HepG2 (cell line): ENCODE results near the gene WDCP. TPM values are rescaled to one million over a fixed set of nuclear protein-coding genes. Genes with fewer than 3 reads are reported as not detected.

ENCODE experiments used
- AKAP8 ChIP-seq: sonication (generic); formaldehyde crosslinking; IDR thresholded peaks from 2 replicates; pipeline ENCODE4 v1.5.1; 2020; ENCODE audit warnings: mild to moderate bottlenecking, missing genetic modification reagents
- ATF7 ChIP-seq, 2 experiments: fragments of 450-650 bp in 1 of 2; sonication (generic) in 1 of 2; formaldehyde crosslinking in 1 of 2; IDR thresholded peaks; 2 replicates each; pipeline versions ENCODE4 v1.4.0 to v1.6.1; 2016 to 2020; ENCODE audit warnings: antibody characterized with exemption in 1 of 2, mild to moderate bottlenecking in 1 of 2, missing genetic modification reagents in 1 of 2
- FOXA1 ChIP-seq, 2 experiments: fragments of 450-650 bp in 1 of 2; sonication (generic) in 1 of 2; formaldehyde crosslinking in 1 of 2; IDR thresholded peaks; 2 replicates each; pipeline versions ENCODE4 v1.4.0 to v1.6.1; 2016 to 2020; ENCODE audit warnings: missing genetic modification reagents in 1 of 2
- FOXO1 ChIP-seq: sonication (generic); formaldehyde crosslinking; IDR thresholded peaks from 2 replicates; pipeline ENCODE4 v1.4.0; 2020; ENCODE audit warnings: missing genetic modification reagents
- GTF2F1 ChIP-seq: fragments of 150-350 bp; IDR thresholded peaks from 2 replicates; pipeline ENCODE4 v1.6.1; 2014; ENCODE audit warnings: low read length
- HNRNPL ChIP-seq: fragments of 200-400 bp; formaldehyde crosslinking; IDR thresholded peaks from 2 replicates; pipeline ENCODE4 v1.6.1; 2017; ENCODE audit warnings: mild to moderate bottlenecking, low read depth, low read length
- HOXA5 ChIP-seq: sonication (generic); formaldehyde crosslinking; IDR thresholded peaks from 2 replicates; pipeline ENCODE4 v1.4.0; 2020; ENCODE audit warnings: missing genetic modification reagents
- HOXA9 ChIP-seq: sonication (generic); formaldehyde crosslinking; IDR thresholded peaks from 2 replicates; pipeline ENCODE4 v1.8.1; 2022; ENCODE audit warnings: missing genetic modification reagents, mild to moderate bottlenecking, moderate library complexity, borderline replicate concordance
- KAT2B ChIP-seq: fragments of 150-350 bp; IDR thresholded peaks from 2 replicates; pipeline ENCODE4 v1.6.1; 2014; ENCODE audit warnings: low read depth, low read length, borderline replicate concordance
- RAD21 ChIP-seq: fragments of 450-650 bp; formaldehyde crosslinking; IDR thresholded peaks from 2 replicates; pipeline ENCODE4 v1.5.0; 2020; ENCODE audit warnings: mild to moderate bottlenecking
- RARA ChIP-seq: IDR thresholded peaks from 2 replicates; pipeline ENCODE4 v1.6.1; 2016; ENCODE audit warnings: missing genetic modification reagents, missing compliant biosample characterization
- RBAK ChIP-seq: sonication (generic); formaldehyde crosslinking; IDR thresholded peaks from 2 replicates; pipeline ENCODE4 v1.5.1; 2020; ENCODE audit warnings: mild to moderate bottlenecking, missing genetic modification reagents
- SATB2 ChIP-seq: sonication (generic); formaldehyde crosslinking; IDR thresholded peaks from 2 replicates; pipeline ENCODE4 v1.5.0; 2020; ENCODE audit warnings: missing genetic modification reagents
- SSRP1 ChIP-seq: IDR thresholded peaks from 2 replicates; pipeline ENCODE4 v1.6.1; 2016; ENCODE audit warnings: control low read depth
- TCF12 ChIP-seq, 2 experiments: fragments of 450-650 bp in 1 of 2; sonication (generic) in 1 of 2; formaldehyde crosslinking in 1 of 2; IDR thresholded peaks; 2 replicates each; pipeline versions ENCODE4 v1.6.1 to v1.8.0; 2017 to 2022; ENCODE audit warnings: antibody characterized with exemption in 1 of 2, mild to moderate bottlenecking in 1 of 2, missing genetic modification reagents in 1 of 2, moderate library complexity in 1 of 2
- YEATS4 ChIP-seq: sonication (generic); formaldehyde crosslinking; IDR thresholded peaks from 2 replicates; pipeline ENCODE4 v1.4.0; 2020; ENCODE audit warnings: missing genetic modification reagents, borderline replicate concordance
- YY1 ChIP-seq: IDR thresholded peaks from 2 replicates; pipeline ENCODE4 v1.6.1; 2011; ENCODE audit warnings: low read length, low read depth, moderate library complexity, mild to moderate bottlenecking; ENCODE audit not compliant: insufficient read depth, insufficient replicate concordance
- ZC3H13 ChIP-seq: sonication (generic); formaldehyde crosslinking; IDR thresholded peaks from 2 replicates; pipeline ENCODE4 v1.8.1; 2023; ENCODE audit warnings: mild to moderate bottlenecking, missing genetic modification reagents, moderate library complexity
- ZNF274 ChIP-seq: sonication (generic); formaldehyde crosslinking; IDR thresholded peaks from 2 replicates; pipeline ENCODE4 v1.5.1; 2020; ENCODE audit warnings: mild to moderate bottlenecking, missing genetic modification reagents
- ZNF362 ChIP-seq: sonication (generic); formaldehyde crosslinking; IDR thresholded peaks from 2 replicates; pipeline ENCODE4 v1.4.0; 2020; ENCODE audit warnings: missing genetic modification reagents, mild to moderate bottlenecking, borderline replicate concordance
- ZNF484 ChIP-seq: sonication (generic); formaldehyde crosslinking; IDR thresholded peaks from 2 replicates; pipeline ENCODE4 v1.5.1; 2020; ENCODE audit warnings: mild to moderate bottlenecking, low read depth, missing genetic modification reagents, borderline replicate concordance
- ZNF670 ChIP-seq: sonication (generic); formaldehyde crosslinking; IDR thresholded peaks from 2 replicates; pipeline ENCODE4 v1.8.0; 2022; ENCODE audit warnings: mild to moderate bottlenecking, missing genetic modification reagents, borderline replicate concordance
- ZNF703 ChIP-seq: sonication (generic); formaldehyde crosslinking; IDR thresholded peaks from 2 replicates; pipeline ENCODE4 v1.5.1; 2020; ENCODE audit warnings: missing genetic modification reagents, mild to moderate bottlenecking, moderate library complexity, borderline replicate concordance
- ZSCAN29 ChIP-seq: sonication (generic); formaldehyde crosslinking; conservative IDR thresholded peaks from 2 replicates; pipeline ENCODE4 v1.4.0; 2020; ENCODE audit warnings: mild to moderate bottlenecking, missing genetic modification reagents
- polyA plus RNA-seq, 8 experiments: library from polyadenylated mRNA; depleted of rRNA in 3 of 8; stranded (reverse) in 7 of 8; unstranded in 1 of 8; fragments of >200 nt; fragmentation: Illumina TruSeq in 4 of 8; extraction: Trizol in 4 of 8; gene quantifications; 2 replicates each; pipeline versions ENCODE4 v1.2.1 to v1.2.3, GENCODE V29; 2011 to 2016; ENCODE audit warnings: low read depth in 4 of 8, missing spikeins in 1 of 8, mixed read lengths in 1 of 8; ENCODE audit not compliant: insufficient read depth in 1 of 8
- total RNA-seq, 5 experiments: library from RNA; depleted of rRNA; stranded (reverse); fragments of >200 nt; fragmentation: Illumina TruSeq; extraction: Trizol; gene quantifications; 2 replicates each; pipeline ENCODE4 v1.2.3, GENCODE V29; 2016; ENCODE audit warnings: low read depth in 1 of 5
- TF ChIP-seq, protein P1 (sequence below): sonication (generic); formaldehyde crosslinking; IDR thresholded peaks from 2 replicates; pipeline ENCODE4 v1.8.1; 2023; ENCODE audit warnings: mild to moderate bottlenecking, inconsistent platforms, moderate library complexity, missing genetic modification reagents, borderline replicate concordance
- TF ChIP-seq, protein P2 (sequence below): sonication (generic); formaldehyde crosslinking; IDR thresholded peaks from 2 replicates; pipeline ENCODE4 v1.5.0; 2020; ENCODE audit warnings: missing genetic modification reagents, mild to moderate bottlenecking, borderline replicate concordance

WDCP gene
- total and polyA plus RNA-seq, 2 of the 13 experiments (the other 11 are each of a cell fraction or from before 2014, with no cell fraction given) = 17.4 to 22.6 TPM

- TF ChIP-seq ATF7 (IDR thresholded peaks at IDR 0.05) (peak; percentile 57; the same call in 1 of the 2 replicates), ATF7 (CRISPR knock-in tag; IDR thresholded peaks at IDR 0.05) (peak; percentile 92), HOXA9 (CRISPR knock-in tag) (no peak), ZNF670 (CRISPR knock-in tag) (0 out of 2 replicates have a peak, but pooled peaks have one; percentile 70), HNRNPL (peak; percentile 71; the same call in 1 of the 2 replicates), SATB2 (CRISPR knock-in tag) (no peak), RAD21 (CRISPR knock-in tag) (peak; percentile 55), ZNF484 (CRISPR knock-in tag) (no peak), GTF2F1 (peak; percentile 75; the same call in 1 of the 2 replicates), YY1 (peak; percentile 88), ZNF274 (CRISPR knock-in tag) (peak; percentile 95), AKAP8 (no peak), YEATS4 (CRISPR knock-in tag) (peak; percentile 96), TCF12 (IDR thresholded peaks at IDR 0.05) (no peak), TCF12 (CRISPR knock-in tag; IDR thresholded peaks at IDR 0.05) (peak; percentile 88), ZSCAN29 (CRISPR knock-in tag) (peak; percentile 96), HOXA5 (peak; percentile 95), RARA (CRISPR knock-in tag) (no peak), FOXO1 (CRISPR knock-in tag) (peak; percentile 86), KAT2B (no peak; the same call in 1 of the 2 replicates), RBAK (CRISPR knock-in tag) (0 out of 2 replicates have a peak, but pooled peaks have one; percentile 71), SSRP1 (peak; percentile 95), ZNF703 (CRISPR knock-in tag) (no peak), FOXA1 (IDR thresholded peaks at IDR 0.05) (no peak), FOXA1 (CRISPR knock-in tag; IDR thresholded peaks at IDR 0.05) (peak; percentile 81; the same call in 1 of the 2 replicates), ZC3H13 (CRISPR knock-in tag) (peak; percentile 86), ZNF362 (CRISPR knock-in tag) (peak; percentile 77; the same call in 1 of the 2 replicates)
- TF ChIP-seq, protein P1, sequence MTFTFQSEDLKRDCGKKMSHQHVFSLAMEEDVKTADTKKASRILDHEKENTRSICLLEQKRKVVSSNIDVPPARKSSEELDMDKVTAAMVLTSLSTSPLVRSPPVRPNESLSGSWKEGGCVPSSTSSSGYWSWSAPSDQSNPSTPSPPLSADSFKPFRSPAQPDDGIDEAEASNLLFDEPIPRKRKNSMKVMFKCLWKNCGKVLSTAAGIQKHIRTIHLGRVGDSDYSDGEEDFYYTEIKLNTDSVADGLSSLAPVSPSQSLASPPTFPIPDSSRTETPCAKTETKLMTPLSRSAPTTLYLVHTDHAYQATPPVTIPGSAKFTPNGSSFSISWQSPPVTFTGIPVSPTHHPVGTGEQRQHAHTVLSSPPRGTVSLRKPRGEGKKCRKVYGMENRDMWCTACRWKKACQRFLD = peak; percentile 94
- TF ChIP-seq, protein P2, sequence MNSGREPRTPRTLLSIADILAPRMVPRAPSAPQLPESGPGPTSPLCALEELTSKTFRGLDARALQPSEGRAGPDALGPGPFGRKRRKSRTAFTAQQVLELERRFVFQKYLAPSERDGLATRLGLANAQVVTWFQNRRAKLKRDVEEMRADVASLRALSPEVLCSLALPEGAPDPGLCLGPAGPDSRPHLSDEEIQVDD (CRISPR knock-in tag) = no peak
Measured at GRCh38 chr2:24075915-24076848, 29.0 kb upstream of the WDCP start, which contains the start of gene SF3B6 (continued).
